ENCODE data around the gene FAM107B.

FAM107B gene

GRCh38 chr10:14604181-14605142 lies 170.2 kb downstream of the FAM107B start:
- TF ChIP-seq TSHZ2 (CRISPR knock-in tag; IDR thresholded peaks at IDR 0.05) = no peak
- TF ChIP-seq ZFP3 (CRISPR knock-in tag; IDR thresholded peaks at IDR 0.05) = no peak
- TF ChIP-seq ZNF8 (CRISPR knock-in tag; IDR thresholded peaks at IDR 0.05) = no peak
- no peak for TF ChIP-seq CSRNP3 (CRISPR knock-in tag; IDR thresholded peaks at IDR 0.05)
- TF ChIP-seq ZNF565 (CRISPR knock-in tag; conservative IDR thresholded peaks at IDR 0.05; ENCODE audit: low read depth) = no peak
- TF ChIP-seq RARB (CRISPR knock-in tag; IDR thresholded peaks at IDR 0.05) = no peak
- TF ChIP-seq ZC3H10 (CRISPR knock-in tag; IDR thresholded peaks at IDR 0.05) = no peak
- TF ChIP-seq POU6F1 (CRISPR knock-in tag; IDR thresholded peaks at IDR 0.05; ENCODE audit: borderline replicate concordance, low read depth) = no peak
- TF ChIP-seq OSR1 (CRISPR knock-in tag; IDR thresholded peaks at IDR 0.05) = no peak
- no peak for TF ChIP-seq ISL1 (CRISPR knock-in tag; IDR thresholded peaks at IDR 0.05)
- TF ChIP-seq GLIS3 (CRISPR knock-in tag; IDR thresholded peaks at IDR 0.05) = no peak
- TF ChIP-seq PPARA (CRISPR knock-in tag; IDR thresholded peaks at IDR 0.05; ENCODE audit: borderline replicate concordance) = no peak
- TF ChIP-seq ZFP30 (CRISPR knock-in tag; IDR thresholded peaks at IDR 0.05) = no peak
- TF ChIP-seq ZNF70 (CRISPR knock-in tag; IDR thresholded peaks at IDR 0.05) = no peak
- no peak for TF ChIP-seq TCF4 (CRISPR knock-in tag; IDR thresholded peaks at IDR 0.05; ENCODE audit: borderline replicate concordance)
- TF ChIP-seq CSDC2 (CRISPR knock-in tag; IDR thresholded peaks at IDR 0.05) = no peak
- TF ChIP-seq SNAI2 (CRISPR knock-in tag; IDR thresholded peaks at IDR 0.05) = no peak
- TF ChIP-seq CREB5 (CRISPR knock-in tag; IDR thresholded peaks at IDR 0.05; ENCODE audit: low read depth) = no peak
- no peak for TF ChIP-seq ESRRG (CRISPR knock-in tag; IDR thresholded peaks at IDR 0.05)
- no peak for TF ChIP-seq BACH2 (CRISPR knock-in tag; IDR thresholded peaks at IDR 0.05; ENCODE audit: borderline replicate concordance)

GRCh38 chr10:14603534-14604102 lies 171.1 kb downstream of the FAM107B start:
- peak; percentile 7; the same call in 1 of the 3 replicates for ATAC-seq
- TF ChIP-seq PATZ1 (CRISPR knock-in tag; IDR thresholded peaks at IDR 0.05; ENCODE audit: borderline replicate concordance) (no peak), PPARA (CRISPR knock-in tag; IDR thresholded peaks at IDR 0.05; ENCODE audit: borderline replicate concordance) (no peak), CREB5 (CRISPR knock-in tag; IDR thresholded peaks at IDR 0.05; ENCODE audit: low read depth) (no peak), SNAI2 (CRISPR knock-in tag; IDR thresholded peaks at IDR 0.05) (no peak), ZC3H10 (CRISPR knock-in tag; IDR thresholded peaks at IDR 0.05) (no peak)

More at GRCh38 chr10:14604181-14605142, 170.2 kb downstream of the FAM107B start:
- peak; percentile 77 for ATAC-seq

Data from SK-N-SH treated with all-trans-retinoic acid at 6 μM for 48 hours (cell line).